Activated naive CD8-positive, alpha-beta T cell treated with anti-CD3 and anti-CD28 coated beads, Interleukin-2, amount 50 U/mL, for 16 hours (primary cell): Measurements from ENCODE around the gene SLC24A4.

Experiments used
- DNase-seq: peaks from one replicate; pipeline ENCODE4 v3.0.0-alpha.2; 2020; ENCODE audit warnings: low read depth, low spot score

SLC24A4 gene

DNA sequence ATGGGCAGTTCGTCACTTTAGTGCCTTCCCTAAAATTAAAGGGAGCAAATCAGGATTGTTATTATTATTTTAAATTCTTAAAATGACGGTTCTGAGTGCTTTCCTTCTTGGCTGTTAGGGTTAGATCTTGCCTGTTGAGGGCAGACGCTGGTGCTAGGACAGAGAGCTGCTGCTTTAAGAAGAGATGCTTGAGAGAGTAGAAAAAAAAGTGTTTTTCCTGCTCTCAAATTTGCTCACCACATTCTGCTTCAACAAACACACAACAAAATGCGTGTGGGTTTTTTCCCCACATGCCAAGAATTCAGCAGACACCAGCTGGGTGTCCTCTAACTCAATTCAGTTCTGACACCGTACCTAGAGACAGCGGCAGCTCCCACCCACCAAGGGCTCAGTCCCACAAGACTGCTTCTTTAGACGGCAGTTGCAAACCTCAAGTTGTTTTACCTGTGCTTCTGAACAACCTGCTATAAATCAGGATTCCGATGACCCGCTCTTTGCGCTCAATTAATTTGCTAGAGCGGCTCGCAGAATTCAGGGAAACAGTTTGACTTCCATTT is 114.8 kb downstream of the SLC24A4 start:
- no peak for DNase-seq

DNA sequence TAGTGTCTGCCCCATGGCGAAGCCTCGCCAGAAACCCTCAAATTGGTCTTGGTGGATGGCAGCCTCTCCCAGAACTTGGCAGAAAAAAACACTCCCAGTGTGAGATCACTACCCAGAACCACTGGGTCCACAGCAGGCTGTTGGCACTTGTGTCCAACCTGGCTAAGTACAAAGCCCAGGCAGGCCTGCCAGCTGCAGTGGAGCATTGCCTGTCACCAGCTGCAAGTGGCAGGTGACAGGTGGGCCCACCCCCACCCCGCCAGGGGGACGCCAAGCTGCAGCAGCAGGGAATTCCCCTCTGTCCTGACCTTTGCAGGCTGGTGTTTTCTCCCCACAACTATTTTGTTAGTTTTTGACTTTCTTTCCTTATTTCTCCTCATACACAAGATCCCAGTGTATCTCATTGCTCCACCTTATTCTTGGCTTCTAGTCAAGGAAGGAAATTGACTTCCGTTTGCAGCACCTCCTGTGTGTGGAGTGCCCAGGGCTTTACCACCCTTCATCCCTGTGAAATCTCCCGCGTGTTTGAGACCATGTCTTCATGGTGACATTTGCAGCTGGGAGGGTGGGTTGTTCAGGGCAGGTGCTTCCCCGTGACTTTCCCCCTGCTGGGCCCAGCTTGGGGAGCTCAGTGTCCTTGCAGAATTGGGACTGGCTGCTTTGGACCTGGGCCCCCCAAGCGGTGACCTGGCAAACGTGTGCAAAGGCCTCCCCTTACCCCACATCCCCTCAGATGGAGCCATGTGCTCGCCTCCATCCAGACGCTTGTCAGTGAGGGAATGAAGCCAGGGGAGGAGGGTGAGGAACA is 116.8 kb downstream of the SLC24A4 start:
- no peak for DNase-seq

DNA sequence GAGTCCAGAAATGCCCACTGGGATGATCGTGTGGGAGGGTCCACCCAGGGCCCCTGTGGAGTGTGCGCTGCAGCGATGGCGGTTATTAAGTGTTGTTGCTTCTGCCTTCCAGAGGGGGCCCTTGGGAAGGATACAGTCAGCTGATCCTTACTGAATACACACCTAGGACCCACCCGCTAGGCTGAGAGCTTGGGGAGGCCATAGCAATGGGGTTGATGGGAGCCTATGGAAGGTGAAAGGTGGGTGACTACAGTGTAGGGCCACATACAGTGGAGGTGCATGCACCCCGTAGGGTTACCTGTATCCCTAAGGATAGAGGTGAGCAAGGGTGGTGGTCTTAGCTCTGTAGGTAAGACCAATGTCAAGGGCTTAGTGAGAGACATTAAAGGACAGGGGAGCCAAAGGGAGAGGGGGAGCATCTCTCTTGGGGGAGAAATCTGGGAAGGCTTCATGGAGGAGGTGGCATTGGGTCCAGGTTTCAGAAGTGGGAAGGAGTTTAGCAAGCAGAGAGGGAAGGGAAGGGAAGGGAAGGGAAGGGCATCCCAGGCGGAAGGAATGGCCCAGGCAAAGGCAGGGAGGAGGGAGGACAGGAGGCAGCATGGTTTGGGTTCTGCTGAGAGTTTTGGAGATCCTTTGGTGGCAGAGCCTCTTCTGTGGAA is 117.5 kb downstream of the SLC24A4 start:
- no peak for DNase-seq

DNA sequence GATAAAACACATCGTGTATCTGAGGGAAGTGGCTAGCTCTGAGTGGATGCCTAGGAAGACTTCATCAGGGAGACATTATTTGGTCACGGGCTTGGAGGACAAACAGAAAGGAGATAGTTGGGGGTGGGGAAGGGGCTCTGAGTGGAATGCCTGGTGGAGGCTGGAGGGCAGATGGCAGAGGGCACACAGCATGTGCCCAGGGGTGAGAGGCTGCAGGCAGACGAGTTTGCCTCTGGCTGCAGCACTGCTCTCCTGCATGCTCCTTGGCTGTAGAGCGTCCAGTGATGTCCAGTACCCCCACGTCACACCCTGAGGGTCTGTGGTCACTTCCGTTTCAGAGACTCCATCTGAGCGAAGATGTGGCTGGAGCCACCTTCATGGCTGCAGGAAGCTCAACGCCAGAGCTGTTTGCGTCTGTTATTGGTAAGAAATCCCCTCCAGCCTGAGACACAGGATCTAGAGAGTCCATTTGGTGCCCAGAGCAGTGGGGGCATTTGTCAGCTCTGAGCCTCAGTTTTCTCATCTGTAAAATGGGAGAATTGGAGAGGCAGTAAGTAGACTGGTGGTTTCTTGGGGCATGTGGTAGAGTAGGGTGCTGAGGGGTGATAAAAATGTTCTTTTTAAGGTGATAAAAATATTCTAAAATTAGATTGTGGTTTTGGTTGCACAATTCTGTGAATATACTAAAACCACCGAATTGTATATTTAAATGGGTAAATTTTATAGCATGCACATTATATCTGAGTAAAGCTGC is 119.0 kb downstream of the SLC24A4 start:
- no peak for DNase-seq

DNA sequence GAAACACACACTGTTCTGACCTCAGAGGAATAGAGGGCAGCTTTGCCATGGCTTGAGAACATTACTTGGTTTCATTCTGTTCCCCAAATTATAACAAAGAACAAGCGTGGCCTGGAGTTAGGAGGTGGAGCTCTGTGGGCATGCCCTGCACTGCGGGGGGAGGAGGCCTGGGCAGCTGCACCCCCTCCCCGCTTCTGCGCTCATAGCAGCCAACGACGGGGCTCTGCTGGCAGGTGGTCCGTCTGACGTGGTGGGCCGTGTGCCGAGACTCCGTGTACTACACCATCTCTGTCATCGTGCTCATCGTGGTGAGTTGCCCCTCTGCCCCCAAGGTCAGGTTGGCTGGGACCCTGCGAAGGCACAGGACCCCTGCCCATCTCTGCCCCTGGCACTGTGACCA is 120.2 kb downstream of the SLC24A4 start:
- DNase-seq = no peak

DNA sequence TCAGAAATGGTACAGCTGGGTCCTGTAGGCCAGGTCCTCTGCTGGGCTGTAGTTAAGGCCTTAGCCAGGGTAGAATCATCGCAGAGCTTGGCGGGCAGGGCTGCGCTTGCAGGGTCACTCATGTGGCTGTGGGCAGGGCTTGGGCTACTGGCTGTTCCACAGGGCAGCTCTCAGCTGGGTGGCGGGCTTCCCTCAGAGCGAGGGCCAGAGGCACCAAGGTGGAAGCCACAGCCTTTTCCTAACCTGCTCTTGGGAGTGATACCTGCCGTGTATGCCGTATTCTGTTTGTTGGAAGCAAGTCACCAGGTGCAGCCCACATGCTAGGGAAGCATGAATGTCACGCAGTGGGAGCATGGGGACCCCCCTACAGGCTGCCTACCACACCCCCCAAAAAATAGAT is 120.8 kb downstream of the SLC24A4 start:
- DNase-seq = no peak

DNA sequence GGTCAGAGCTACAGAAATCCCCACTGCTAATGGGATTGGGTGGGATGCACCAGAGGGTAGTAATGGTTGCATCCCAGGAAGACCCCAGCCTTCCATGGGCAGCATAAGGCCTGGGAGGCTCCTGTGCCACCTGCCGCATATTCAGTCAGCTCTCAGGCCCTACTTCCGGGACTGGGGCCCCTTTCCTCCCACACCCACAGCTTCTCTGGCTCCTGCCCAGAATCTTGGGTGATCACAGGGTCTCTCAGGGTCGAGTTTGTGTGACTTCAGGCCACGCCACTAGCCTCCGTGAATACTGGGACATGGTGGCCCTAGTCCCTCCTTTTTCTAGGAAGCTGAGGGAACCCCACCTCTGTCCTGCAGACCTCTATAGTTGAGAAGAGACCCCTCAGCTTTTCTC is 123.8 kb downstream of the SLC24A4 start:
- no peak for DNase-seq

DNA sequence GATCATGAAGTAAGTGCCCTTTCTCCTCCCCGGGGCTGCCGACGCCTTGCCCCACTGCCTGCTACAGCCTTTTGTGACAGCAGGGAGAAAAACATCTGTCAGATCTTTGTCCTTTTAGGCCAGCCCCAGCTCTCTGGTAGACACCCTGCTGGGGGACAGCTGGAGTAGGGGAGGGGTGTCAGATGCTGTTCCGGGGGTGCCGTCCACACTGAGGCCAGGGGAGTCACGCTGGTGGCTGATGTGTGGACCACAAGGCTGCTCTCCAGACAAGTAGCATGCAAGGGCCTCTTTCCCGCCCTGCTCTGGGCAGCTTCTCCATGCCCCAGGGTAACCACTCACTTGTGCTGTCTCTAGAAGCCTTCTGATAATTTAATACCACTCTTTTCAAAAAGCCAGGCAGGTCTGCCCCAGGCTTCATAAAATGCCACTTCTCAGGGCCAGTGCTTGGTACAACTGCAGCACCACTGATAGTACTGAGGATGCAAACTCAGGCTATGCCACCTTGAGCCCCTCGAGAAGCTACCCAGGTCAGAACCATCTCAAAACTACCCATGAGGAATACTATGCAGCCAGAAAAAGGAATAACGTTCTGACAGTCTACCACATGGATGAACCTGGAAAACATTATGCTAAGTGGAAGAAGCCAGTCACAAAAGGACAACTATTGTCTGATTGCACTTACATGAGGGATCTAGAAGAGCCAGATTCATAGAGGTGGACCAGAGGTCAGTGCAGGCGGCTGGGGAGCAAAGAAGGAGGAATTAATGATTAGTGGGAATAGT is 124.6 kb downstream of the SLC24A4 start:
- DNase-seq = no peak

DNA sequence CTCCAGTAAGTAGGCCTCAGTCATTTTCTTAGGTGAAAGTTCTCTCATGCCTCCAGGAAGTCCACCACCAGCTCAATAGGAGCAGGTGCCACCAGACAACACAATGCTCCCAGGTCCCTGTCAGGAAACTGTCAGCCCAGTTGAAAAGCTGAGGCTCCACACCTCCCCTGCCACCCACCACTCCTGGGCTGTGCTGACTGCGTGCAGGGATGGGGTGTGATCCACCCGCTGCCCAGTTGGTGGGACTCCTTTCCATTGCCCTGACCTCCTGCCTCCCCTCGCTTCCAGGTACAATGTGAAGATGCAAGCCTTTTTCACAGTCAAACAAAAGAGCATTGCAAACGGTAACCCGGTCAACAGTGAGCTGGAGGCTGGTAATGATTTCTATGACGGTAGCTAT is 125.8 kb downstream of the SLC24A4 start:
- DNase-seq = no peak

DNA sequence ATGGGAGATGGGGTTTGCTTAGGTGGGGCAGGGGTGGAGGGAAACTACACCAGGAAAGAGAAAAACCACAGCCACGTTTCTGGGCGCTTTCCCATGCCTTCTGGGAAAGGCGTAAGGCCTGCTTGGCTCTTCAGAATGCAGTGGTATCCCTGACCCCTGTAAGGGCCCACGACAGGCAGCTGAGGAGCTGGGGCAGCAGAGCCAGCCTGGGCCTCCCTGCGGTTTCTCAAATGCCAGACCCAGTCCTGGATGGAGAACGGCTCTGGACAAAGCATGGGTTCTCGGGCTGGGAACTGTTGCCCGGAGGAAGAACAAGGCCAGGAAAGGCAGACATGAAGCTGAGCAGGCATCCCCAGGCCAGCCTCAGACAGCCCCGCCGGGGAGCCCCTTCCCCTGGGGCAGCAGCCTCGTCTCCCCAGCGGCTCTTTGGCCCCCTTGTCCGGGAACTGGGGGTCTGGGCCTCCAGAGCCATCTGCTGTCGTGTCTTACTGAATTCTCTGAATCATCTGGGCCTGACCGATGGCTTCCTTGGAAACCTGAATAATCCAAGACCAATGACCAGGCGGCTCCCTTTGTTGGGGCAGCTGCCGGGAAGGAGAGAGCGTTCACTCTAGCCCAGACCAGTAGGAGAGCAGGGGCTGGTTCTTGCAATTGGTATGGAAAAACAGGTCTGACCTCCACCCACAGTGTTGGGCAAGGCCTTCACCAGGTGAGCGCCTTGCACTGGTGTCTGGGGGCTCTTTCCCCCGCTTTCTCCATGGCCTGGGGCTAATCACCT is 126.6 kb downstream of the SLC24A4 start:
- DNase-seq = no peak

DNA sequence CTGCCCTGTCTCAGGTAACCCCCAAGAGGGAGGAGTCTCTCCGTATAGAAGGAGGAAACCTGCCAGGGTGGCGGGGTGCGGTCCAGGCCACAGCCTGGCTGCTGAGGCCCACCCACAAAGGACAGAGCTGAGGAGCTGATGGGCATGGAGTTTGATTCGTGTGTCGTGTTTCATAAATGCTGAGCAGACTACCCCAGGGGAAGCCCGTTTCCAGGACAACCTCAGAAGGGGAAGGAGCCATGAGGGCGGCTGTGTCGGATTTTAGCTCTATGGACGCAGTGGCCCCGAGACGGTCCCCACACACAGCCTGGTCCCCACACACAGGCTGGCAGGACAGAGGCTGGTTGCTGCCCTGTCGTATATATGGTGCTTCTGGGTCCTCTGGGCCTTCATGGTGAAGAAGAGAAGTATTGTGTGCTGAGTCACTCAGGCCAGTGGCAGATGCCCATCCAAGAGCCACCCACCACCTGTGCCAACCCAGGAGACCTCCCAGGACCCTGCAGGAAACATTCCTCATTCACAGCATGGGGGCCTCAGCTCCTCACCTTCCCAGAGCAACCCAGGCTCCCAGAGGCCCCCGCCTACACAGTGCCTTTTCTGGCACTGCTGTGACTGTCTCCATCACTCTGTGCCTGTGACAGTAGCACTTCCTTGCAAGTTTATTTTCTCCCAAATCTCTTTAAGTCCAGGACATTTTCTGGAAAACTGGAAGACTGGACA is 127.5 kb downstream of the SLC24A4 start:
- DNase-seq = no peak

DNA sequence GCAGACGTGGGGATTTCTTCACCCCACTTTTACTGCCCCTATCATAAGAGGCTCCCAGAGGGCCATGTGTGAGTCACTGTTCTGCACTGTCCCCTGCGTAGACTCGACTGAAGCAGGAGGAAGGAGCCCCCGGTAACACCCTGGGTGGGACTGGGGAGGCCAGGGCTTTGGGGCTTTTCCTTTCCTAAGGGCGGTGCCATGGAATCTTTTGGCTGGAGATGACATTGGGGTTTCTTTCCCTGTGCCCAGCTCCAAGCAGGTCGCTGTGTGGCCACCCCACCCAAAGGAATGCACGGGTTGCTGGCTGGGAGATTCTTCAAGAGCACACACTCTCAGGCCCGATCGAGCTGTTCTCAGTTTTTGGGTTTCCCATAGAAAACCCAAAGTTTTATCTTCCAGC is 128.3 kb downstream of the SLC24A4 start:
- DNase-seq = no peak

DNA sequence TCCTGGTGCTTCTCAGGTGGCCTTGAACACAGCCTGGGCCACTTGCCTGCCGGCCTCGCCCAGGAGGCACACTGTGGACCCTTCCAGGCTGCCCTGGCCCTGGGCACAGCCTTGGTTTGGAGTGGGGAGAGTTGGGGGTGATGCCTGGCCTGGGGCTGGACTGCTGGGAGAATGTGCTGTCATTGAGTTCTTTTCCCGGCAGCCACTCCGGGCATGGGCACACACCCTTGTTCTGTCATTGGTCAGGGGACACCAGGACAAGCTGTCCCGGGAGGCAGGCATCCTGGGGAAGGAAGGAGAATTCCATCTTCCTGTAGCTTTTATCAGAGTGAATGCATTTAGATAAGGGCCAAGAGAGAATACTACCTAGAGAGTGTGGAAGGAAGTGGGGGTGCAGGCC is 128.8 kb downstream of the SLC24A4 start:
- DNase-seq = no peak

DNA sequence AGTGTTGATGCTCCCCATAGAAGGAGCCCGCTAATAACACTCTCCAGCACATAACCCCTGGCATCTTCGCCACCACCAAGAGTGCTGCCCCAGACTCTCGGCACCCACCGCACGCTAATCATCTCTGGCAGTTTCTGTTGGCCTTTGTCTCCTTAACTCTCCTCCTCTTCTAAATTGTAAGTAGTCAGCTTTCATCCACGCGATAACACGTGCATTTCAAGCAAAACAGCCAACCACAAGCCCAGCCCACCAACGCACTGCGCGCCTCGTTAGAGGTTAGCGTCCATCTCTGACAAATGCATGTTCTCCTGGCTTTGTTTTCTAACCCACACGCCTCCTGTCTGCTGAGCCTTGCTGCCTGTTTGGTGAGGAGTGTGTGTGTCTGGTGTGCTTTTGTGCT is 129.5 kb downstream of the SLC24A4 start:
- no peak for DNase-seq

DNA sequence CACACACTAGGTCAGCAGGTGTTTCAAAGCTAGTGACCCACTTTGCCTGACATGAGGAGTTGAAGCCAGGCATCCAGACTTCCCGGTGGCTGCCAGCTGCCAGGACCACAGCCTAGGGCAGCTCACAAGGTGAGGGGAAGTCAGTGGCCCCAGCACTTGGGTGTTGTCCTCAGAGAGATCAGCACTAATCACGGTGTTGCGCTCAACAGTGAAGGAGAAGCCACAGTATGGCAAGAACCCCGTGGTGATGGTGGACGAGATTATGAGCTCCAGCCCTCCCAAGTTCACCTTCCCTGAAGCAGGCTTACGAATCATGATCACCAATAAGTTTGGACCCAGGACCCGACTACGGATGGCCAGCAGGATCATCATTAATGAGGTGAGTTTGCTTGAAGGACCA is 130.7 kb downstream of the SLC24A4 start:
- DNase-seq = no peak

DNA sequence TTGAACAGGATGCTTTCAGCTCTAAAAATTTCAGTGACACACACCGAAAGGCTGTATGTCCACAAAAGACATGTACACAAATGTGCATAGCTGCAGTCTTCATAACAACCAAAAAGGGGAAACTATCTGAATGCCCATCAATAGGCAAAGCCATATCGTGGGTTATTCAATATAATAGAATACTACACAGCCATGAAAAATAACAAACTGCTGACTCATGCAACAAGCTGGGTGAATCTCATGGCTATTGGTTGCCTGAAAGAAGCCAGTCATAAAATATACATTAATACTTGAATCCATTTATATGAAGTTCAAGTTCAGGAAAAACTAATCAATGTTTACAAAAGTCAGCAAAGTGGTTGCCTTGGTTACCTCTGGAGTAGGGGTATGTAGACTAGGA is 132.3 kb downstream of the SLC24A4 start:
- no peak for DNase-seq

DNA sequence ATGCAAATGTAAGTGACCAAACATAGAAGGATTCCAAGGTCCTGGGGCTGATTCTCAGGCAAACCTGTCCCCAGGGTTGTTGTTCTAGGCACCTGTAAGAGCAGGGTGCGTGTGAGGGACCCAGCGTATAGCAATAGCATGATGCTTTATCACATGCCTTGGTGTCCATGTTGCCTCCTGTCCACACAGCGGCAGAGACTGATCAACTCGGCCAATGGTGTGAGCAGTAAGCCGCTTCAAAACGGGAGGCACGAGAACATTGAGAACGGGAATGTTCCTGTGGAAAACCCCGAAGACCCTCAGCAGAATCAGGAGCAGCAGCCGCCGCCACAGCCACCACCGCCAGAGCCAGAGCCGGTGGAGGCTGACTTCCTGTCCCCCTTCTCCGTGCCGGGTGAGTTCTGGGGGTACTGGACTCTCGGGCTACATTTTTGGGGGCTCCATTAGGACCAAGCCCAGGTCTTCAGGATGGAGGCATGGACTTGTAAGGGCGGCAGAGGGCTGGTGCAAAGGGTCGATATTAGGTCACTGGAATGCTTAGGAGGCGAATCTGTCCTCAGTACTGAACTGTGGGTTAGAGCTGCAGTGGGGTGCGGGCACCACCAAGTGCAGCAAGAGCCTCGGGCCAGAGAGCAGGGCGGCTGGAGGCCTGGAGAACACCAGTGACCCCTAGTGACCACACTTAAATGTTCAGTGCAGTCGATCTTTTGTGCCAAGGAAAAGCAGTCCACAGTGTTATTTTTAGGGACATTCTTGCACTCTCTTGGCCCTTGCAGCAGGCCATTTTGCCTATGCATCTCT is 133.4 kb downstream of the SLC24A4 start:
- no peak for DNase-seq

DNA sequence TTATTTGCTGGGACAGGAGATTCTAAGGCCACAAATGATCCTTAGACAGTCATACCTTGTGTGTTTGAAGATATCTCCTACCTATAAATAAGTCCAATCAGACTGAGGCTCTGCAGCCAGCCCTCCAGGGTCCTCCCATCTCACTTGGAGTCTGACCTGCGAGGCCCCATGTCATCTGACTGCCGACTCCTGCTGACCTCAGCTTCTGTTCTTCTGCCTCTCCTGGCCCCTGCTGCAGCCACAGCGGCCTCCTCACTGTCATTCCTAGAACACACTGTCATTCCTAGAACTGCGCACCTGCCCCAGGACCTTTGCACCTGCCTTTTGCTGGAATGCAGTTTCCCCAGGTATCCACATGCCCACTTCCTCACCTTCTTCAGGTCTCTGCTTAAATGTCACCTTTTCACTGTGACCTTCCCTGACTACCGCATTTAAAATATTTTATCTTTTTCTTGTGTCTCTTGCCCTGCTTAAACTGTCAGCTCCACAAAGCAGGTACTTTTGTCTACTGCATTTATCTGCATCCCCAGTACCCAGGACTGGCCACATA is 134.1 kb downstream of the SLC24A4 start:
- DNase-seq = no peak
